CD14-positive monocyte (primary cell): ENCODE data around the gene PCSK7. TPM values are rescaled to one million over a fixed set of nuclear protein-coding genes. Genes with fewer than 3 reads are reported as not detected.

Experiments
- DNase-seq, 3 donors: peaks; one replicate each; pipeline ENCODE4 v3.0.0-alpha.2; 2011 to 2022
- H2AFZ ChIP-seq: 2 replicates; pipeline ENCODE4 v1.6.0; 2012; ENCODE audit warnings: mild to moderate bottlenecking, low read depth, low read length, inconsistent platforms; ENCODE audit not compliant: insufficient read depth, poor library complexity, severe bottlenecking
- H3K27ac ChIP-seq, 2 donors: 1 replicate in 1 of 2; 2 replicates in 1 of 2; pipeline ENCODE4 v1.5.1; 2012 to 2013; ENCODE audit warnings: low read length in 2 of 2, control low read depth in 1 of 2, inconsistent platforms in 1 of 2, low read depth in 1 of 2, mild to moderate bottlenecking in 1 of 2
- H3K27me3 ChIP-seq, 2 donors: one replicate each; pipeline versions ENCODE4 v1.6.0 to v1.6.1; 2011 to 2013; ENCODE audit warnings: low read length in 2 of 2; ENCODE audit not compliant: control insufficient read depth in 2 of 2, insufficient read depth in 2 of 2
- H3K36me3 ChIP-seq, 2 donors: replicated peaks in 1 of 2; 1 replicate in 1 of 2; 2 replicates in 1 of 2; pipeline versions ENCODE4 v1.5.1 to v1.6.1; 2012 to 2013; ENCODE audit warnings: low read length in 2 of 2, control low read depth in 1 of 2, inconsistent platforms in 1 of 2, mild to moderate bottlenecking in 1 of 2; ENCODE audit not compliant: insufficient read depth in 2 of 2, control insufficient read depth in 1 of 2
- H3K4me1 ChIP-seq, 2 donors: 1 replicate in 1 of 2; 2 replicates in 1 of 2; pipeline versions ENCODE4 v1.5.1 to v1.6.1; 2012 to 2013; ENCODE audit warnings: low read length in 2 of 2, control low read depth in 1 of 2, inconsistent platforms in 1 of 2, mild to moderate bottlenecking in 1 of 2, moderate library complexity in 1 of 2; ENCODE audit not compliant: insufficient read depth in 2 of 2, control insufficient read depth in 1 of 2
- H3K4me2 ChIP-seq: replicated peaks from 2 replicates; pipeline ENCODE3; 2012; ENCODE audit warnings: low read length, moderate library complexity, mild to moderate bottlenecking; ENCODE audit not compliant: poor library complexity, severe bottlenecking; ENCODE audit errors: extremely low read depth
- H3K4me3 ChIP-seq, 3 experiments: fragments of 200-600 bp in 1 of 3; sonication (generic) in 1 of 3; replicated peaks in 1 of 3; 1 replicate in 2 of 3; 2 replicates in 1 of 3; pipeline ENCODE4 v1.5.1; 2011 to 2013; ENCODE audit warnings: low read length in 3 of 3, mild to moderate bottlenecking in 3 of 3, control low read depth in 2 of 3, low read depth in 2 of 3, inconsistent platforms in 1 of 3, moderate library complexity in 1 of 3
- H3K79me2 ChIP-seq: 2 replicates; pipeline ENCODE4 v1.6.0; 2012; ENCODE audit warnings: mild to moderate bottlenecking, control low read depth, inconsistent platforms, low read length, moderate library complexity; ENCODE audit not compliant: insufficient read depth
- H3K9ac ChIP-seq: 2 replicates; pipeline ENCODE4 v1.6.0; 2017; ENCODE audit warnings: low read length, mild to moderate bottlenecking; ENCODE audit not compliant: insufficient read depth, poor library complexity, severe bottlenecking
- H3K9me3 ChIP-seq, 2 donors: replicated peaks in 1 of 2; 1 replicate in 1 of 2; 2 replicates in 1 of 2; pipeline versions ENCODE4 v1.5.1 to v1.6.1; 2012 to 2013; ENCODE audit warnings: low read length in 2 of 2, control low read depth in 1 of 2; ENCODE audit not compliant: control insufficient read depth in 1 of 2, insufficient read depth in 1 of 2
- H4K20me1 ChIP-seq: 2 replicates; pipeline ENCODE4 v1.6.0; 2012; ENCODE audit warnings: mild to moderate bottlenecking, low read length, control low read depth, moderate library complexity; ENCODE audit not compliant: insufficient read depth
- H3K27ac Mint-ChIP-seq, 7 donors: one replicate each; pipeline ENCODE4 v1.8.0; 2020; ENCODE audit warnings: mild to moderate bottlenecking in 7 of 7, mixed read lengths in 7 of 7, moderate library complexity in 6 of 7, inconsistent platforms in 2 of 7
- H3K27me3 Mint-ChIP-seq, 3 donors: one replicate each; pipeline ENCODE4 v1.8.0; 2021 to 2022; ENCODE audit warnings: low read depth in 3 of 3, mild to moderate bottlenecking in 3 of 3, mixed read lengths in 3 of 3, moderate library complexity in 3 of 3, inconsistent platforms in 1 of 3
- H3K36me3 Mint-ChIP-seq, 2 donors: one replicate each; pipeline ENCODE4 v1.8.0; 2020; ENCODE audit warnings: mixed read lengths in 2 of 2, inconsistent platforms in 1 of 2, mild to moderate bottlenecking in 1 of 2
- H3K4me1 Mint-ChIP-seq: one replicate; pipeline ENCODE4 v1.8.0; 2020; ENCODE audit warnings: mild to moderate bottlenecking, mixed read lengths
- H3K4me3 Mint-ChIP-seq, 2 donors: one replicate each; pipeline ENCODE4 v1.8.0; 2020; ENCODE audit warnings: mild to moderate bottlenecking in 2 of 2, mixed read lengths in 2 of 2, moderate library complexity in 1 of 2
- H3K9me3 Mint-ChIP-seq, 7 donors: one replicate each; pipeline ENCODE4 v1.8.0; 2020 to 2022; ENCODE audit warnings: mixed read lengths in 7 of 7, mild to moderate bottlenecking in 6 of 7, moderate library complexity in 6 of 7, inconsistent platforms in 2 of 7
- WGBS: methylation state at CpG from one replicate; pipeline ENCODE4 v1.1.5; 2013; ENCODE audit warnings: missing lambda C conversion rate; ENCODE audit not compliant: insufficient coverage; 5-methylcytosine and 5-hydroxymethylcytosine counted together
- intact Hi-C, 2 donors: fragments of 100-400 bp; cut with micrococcal nuclease; formaldehyde crosslinking; loops; one replicate each; pipeline versions ENCODE4 v1.15.0 to v1.15.1; 2023
- polyA plus RNA-seq, 3 donors: library from polyadenylated mRNA; depleted of rRNA in 1 of 3; unstranded in 2 of 3; stranded (reverse) in 1 of 3; fragments of 300-500 nt in 2 of 3; fragments of >200 nt in 1 of 3; fragmentation: Illumina TruSeq in 2 of 3; gene quantifications; 1 replicate in 2 of 3; 2 replicates in 1 of 3; pipeline ENCODE4 v1.2.3, GENCODE V29; 2012 to 2021
- TF ChIP-seq, protein P1 (sequence below): fragments of 200-600 bp; IDR thresholded peaks from one replicate; pipeline ENCODE4 v1.8.0; 2022; ENCODE audit warnings: antibody characterized with exemption, mild to moderate bottlenecking

PCSK7 gene
- polyA plus RNA-seq, 3 donors: 6.1 to 93.8 (median 9.5) TPM

- Histone ChIP-seq H3K9me3 (no peaks in the 10 kb centered on the region), H3K4me3 (no peak overlapping the region), H3K27me3 (no peaks in the 10 kb centered on the region), H3K4me1 (no peaks in the 10 kb centered on the region), H3K4me2 (no peak overlapping the region), H3K27ac (peak overlapping the region in 1 of 2 donors; percentile 36), H2AFZ (no peak overlapping the region), H3K36me3 (peaks cover 87 to 98% of the 10 kb centered on the region in 2 donors), H3K9ac (no peak overlapping the region), H3K79me2 (peaks cover 28% of the 10 kb centered on the region), H4K20me1 (peaks cover 75% of the 10 kb centered on the region)
- no peak for DNase-seq
- no peaks in the 10 kb centered on the region for H3K4me1 Mint-ChIP-seq
- no peaks in the 10 kb centered on the region for H3K27me3 Mint-ChIP-seq
- 67% methylated on average over 1 of the region's 1 CpG for WGBS
- peaks cover 0 to 3% (median 0%) of the 10 kb centered on the region in 7 donors for H3K9me3 Mint-ChIP-seq
- TF ChIP-seq, protein P1, sequence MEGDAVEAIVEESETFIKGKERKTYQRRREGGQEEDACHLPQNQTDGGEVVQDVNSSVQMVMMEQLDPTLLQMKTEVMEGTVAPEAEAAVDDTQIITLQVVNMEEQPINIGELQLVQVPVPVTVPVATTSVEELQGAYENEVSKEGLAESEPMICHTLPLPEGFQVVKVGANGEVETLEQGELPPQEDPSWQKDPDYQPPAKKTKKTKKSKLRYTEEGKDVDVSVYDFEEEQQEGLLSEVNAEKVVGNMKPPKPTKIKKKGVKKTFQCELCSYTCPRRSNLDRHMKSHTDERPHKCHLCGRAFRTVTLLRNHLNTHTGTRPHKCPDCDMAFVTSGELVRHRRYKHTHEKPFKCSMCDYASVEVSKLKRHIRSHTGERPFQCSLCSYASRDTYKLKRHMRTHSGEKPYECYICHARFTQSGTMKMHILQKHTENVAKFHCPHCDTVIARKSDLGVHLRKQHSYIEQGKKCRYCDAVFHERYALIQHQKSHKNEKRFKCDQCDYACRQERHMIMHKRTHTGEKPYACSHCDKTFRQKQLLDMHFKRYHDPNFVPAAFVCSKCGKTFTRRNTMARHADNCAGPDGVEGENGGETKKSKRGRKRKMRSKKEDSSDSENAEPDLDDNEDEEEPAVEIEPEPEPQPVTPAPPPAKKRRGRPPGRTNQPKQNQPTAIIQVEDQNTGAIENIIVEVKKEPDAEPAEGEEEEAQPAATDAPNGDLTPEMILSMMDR: no peak
- H3K36me3 Mint-ChIP-seq: peaks cover 82 to 97% of the 10 kb centered on the region in 2 donors
- H3K4me3 Mint-ChIP-seq: no peak overlapping the region
- H3K27ac Mint-ChIP-seq: no peak overlapping the region
- intact Hi-C loops: no loop called here
Observed at GRCh38 chr11:117166491-117166890, 65.4 kb downstream of the PCSK7 start.

GRCh38 chr11:117160826-117161225 is 71.0 kb downstream of the PCSK7 start:
- no peaks in the 10 kb centered on the region for H3K27me3 Mint-ChIP-seq
- H3K9me3 Mint-ChIP-seq: no peaks in the 10 kb centered on the region
- peak overlapping the region in 2 of 7 donors; percentile 21 to 45 for H3K27ac Mint-ChIP-seq
- H2AFZ ChIP-seq: no peak overlapping the region
- peaks cover 4% of the 10 kb centered on the region for H3K4me1 Mint-ChIP-seq
- H3K27ac ChIP-seq: peak overlapping the region in 1 of 2 donors; percentile 52
- no peak overlapping the region for H3K4me3 Mint-ChIP-seq
- no peaks in the 10 kb centered on the region for H3K27me3 ChIP-seq
- peaks cover 68 to 97% of the 10 kb centered on the region in 2 donors for H3K36me3 ChIP-seq
- intact Hi-C loops: no loop called here
- H3K4me2 ChIP-seq: no peak overlapping the region
- H3K9me3 ChIP-seq: no peaks in the 10 kb centered on the region
- TF ChIP-seq, protein P1: no peak
- H4K20me1 ChIP-seq: peaks cover 86% of the 10 kb centered on the region
- no peak overlapping the region for H3K9ac ChIP-seq
- no peaks in the 10 kb centered on the region for H3K4me1 ChIP-seq
- H3K79me2 ChIP-seq: peaks cover 73% of the 10 kb centered on the region
- no peak overlapping the region for H3K4me3 ChIP-seq
- peaks cover 59 to 91% of the 10 kb centered on the region in 2 donors for H3K36me3 Mint-ChIP-seq
- WGBS: no CpG with 5 or more reads among the region's 2 CpGs
- no peak for DNase-seq
